HL-60 (cell line): ENCODE measurements around the gene ACADS.

Source experiments
- DNase-seq, 2 experiments: peaks; one replicate each; pipeline ENCODE4 v3.0.0-alpha.2; 2010 to 2020; ENCODE audit warnings: low read depth in 1 of 2, low spot score in 1 of 2
- H3K27ac ChIP-seq: fragments of 250-450 bp; sonication (Bioruptor Pico); replicated peaks from 2 replicates; pipeline ENCODE4 v1.5.1; 2020; ENCODE audit warnings: mild to moderate bottlenecking, moderate library complexity
- H3K27me3 ChIP-seq: fragments of 250-450 bp; sonication (Bioruptor Pico); 2 replicates; pipeline ENCODE4 v1.5.1; 2021; ENCODE audit warnings: mild to moderate bottlenecking, moderate library complexity; ENCODE audit not compliant: insufficient read depth, poor library complexity, severe bottlenecking
- H3K4me3 ChIP-seq: replicated peaks from 2 replicates; pipeline ENCODE4 v1.5.1; 2011; ENCODE audit warnings: mild to moderate bottlenecking, control low read depth, low read length; ENCODE audit not compliant: insufficient read depth
- CTCF ChIP-seq: IDR thresholded peaks from one replicate; pipeline ENCODE4 v1.5.1; 2011; ENCODE audit warnings: low read length, control low read depth, inconsistent platforms; ENCODE audit not compliant: insufficient read depth
- GABPA ChIP-seq: IDR thresholded peaks from 2 replicates; pipeline ENCODE4 v1.6.1; 2012; ENCODE audit warnings: low read depth
- POLR2AphosphoS5 ChIP-seq: IDR thresholded peaks from 2 replicates; pipeline ENCODE4 v1.6.1; 2012; ENCODE audit warnings: low read depth
- REST ChIP-seq: IDR thresholded peaks from 2 replicates; pipeline ENCODE4 v1.6.1; 2012; ENCODE audit warnings: low read depth; ENCODE audit not compliant: insufficient replicate concordance
- SPI1 ChIP-seq: IDR thresholded peaks from 2 replicates; pipeline ENCODE4 v1.6.1; 2012; ENCODE audit warnings: low read depth, mild to moderate bottlenecking, borderline replicate concordance

ACADS gene

GRCh38 chr12:120744922-120745493, 19.4 kb downstream of the ACADS start:
- Histone ChIP-seq H3K27ac (no peak overlapping the region), H3K27me3 (no peaks in the 10 kb centered on the region), H3K4me3 (no peak overlapping the region)
- DNase-seq: no peak
- TF ChIP-seq POLR2AphosphoS5 (no peak), GABPA (no peak), REST (no peak), SPI1 (no peak), CTCF (no peak)

GRCh38 chr12:120748242-120748641, 22.6 kb downstream of the ACADS start:
- TF ChIP-seq GABPA: no peak
- no peak overlapping the region for H3K27ac ChIP-seq
- no peak for DNase-seq
- H3K4me3 ChIP-seq: no peak overlapping the region
- no peaks in the 10 kb centered on the region for H3K27me3 ChIP-seq

- no peak overlapping the region for H3K4me3 ChIP-seq
- H3K27me3 ChIP-seq: no peaks in the 10 kb centered on the region
- TF ChIP-seq REST: no peak
- DNase-seq: no peak
- no peak overlapping the region for H3K27ac ChIP-seq
Measured at GRCh38 chr12:120749256-120749655, 23.6 kb downstream of the ACADS start.

- Histone ChIP-seq H3K27me3 (no peaks in the 10 kb centered on the region), H3K4me3 (no peak overlapping the region), H3K27ac (no peak overlapping the region)
- no peak for TF ChIP-seq CTCF
- TF ChIP-seq POLR2AphosphoS5: no peak
- no peak for TF ChIP-seq SPI1
- TF ChIP-seq GABPA: no peak
- no peak for TF ChIP-seq REST
- no peak for DNase-seq
Measured at GRCh38 chr12:120750806-120751205, 25.2 kb downstream of the ACADS start.
